GM18498 (cell line): ENCODE data around the gene GGN.

Experiments used
- ATAC-seq: cut with Tn5 transposase; IDR thresholded peaks from one replicate; pipeline ENCODE4 v1.9.1; 2021; ENCODE audit warnings: mild to moderate bottlenecking, moderate library complexity; ENCODE audit not compliant: unreplicated experiment

The GGN gene

GRCh38 chr19:38388349-38389100 lies 691 bp upstream of the GGN start, which contains the start of gene SPRED3:
Gene SPRED3, plus strand, starts transcription at chr19:38388697. Its CDS starts 1,606 bp downstream, at chr19:38390303.
- no peak for ATAC-seq

DNA sequence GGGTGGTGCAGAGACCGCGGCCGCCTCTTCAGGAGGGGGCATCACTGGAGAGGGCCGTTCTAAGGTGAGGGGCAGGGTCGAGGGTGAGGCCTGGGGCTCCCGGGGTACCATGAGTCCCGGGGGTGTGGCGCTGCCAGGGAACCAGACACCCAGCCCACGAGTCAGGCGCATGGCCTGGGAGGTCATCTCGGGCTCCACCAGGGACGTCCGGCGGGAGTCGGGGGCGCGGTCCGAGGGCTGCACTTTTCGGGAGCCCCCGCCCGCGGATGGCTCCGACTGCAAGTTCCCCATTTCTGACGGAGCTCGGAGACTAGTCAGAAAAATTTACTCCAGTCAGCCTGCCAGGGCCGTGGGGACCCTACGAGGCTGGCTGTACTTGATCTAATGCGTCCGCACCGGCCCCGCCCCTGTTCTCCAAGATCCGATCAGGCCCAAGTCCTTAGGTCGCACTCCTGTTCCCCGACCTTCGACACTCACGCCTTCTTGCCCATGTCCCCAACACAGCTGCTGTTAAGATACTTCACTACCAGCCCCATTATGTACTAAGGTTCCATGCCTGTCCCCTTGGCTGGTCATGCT lies 774 bp downstream of the GGN start:
- ATAC-seq = no peak

DNA sequence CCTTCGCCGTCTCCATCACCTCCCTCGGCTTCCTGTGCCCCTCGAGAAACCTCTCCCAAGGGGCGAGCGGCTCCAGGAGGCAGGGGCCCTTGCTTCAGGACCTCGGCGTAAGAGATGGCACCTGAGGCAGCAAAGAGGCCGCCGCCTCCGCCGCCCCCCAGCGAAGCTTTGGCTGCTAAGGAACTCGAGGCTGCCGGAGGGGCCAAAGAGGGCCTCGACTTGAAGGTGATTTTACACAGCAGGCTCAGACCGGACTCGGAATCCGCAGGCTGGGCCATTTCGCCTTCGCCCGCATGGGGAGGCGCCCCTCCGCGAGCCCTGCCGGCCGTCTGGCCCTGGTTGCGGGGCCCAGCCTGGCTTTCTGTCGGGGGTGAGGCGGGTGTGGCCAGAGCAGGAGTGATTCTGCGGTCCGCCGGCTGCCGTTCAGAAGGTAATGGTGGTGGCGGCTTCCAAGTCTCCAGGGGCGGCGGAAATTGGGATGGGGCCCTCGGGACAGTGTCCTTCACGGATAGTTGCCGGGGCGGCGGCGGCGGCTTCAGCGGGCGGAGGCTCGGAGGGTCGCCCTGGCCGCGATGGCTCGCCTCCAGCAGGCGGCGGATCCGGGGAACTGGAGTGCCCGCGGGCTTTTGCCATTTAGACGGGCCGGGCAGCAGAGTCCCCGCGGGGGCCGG lies 1.4 kb downstream of the GGN start:
- no peak for ATAC-seq

- no peak for ATAC-seq
Measured at GRCh38 chr19:38385804-38386257, 2.0 kb downstream of the GGN start.

DNA sequence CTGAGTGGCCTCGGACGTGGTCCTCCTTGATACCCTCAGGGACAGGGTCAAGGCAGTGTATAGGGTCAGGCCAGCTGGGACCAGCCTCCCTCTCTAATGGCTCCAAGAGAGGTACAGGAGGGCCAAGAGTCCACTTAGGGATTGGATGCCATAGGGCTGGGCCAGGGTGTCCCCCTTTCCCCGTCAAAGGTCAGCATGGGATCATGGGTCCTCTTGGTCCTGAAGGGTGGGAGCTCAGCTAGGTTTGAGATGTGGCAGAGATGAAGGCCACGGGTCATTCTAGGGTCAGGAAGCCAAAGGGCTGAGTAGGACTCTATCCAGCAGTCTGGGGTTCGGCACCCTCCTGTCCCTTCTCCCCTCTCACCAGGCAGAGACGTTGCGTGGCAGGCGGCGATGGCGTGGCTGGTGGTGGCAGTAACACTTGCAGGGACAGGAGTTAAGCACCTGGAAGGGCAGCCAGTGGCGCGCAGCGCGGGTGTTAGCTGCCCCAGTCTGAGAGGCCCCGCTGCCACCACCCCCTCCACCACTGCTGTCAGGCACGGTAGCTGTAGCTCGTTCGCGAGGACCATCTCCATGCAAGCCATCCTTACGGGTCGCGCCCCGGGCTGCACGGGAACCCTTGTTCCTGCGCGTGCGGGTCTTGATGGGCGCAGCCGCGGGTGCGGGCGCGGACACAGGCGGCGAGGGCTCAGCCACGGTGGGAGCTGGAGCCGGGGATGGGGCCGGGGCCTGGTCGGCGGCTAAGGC lies 2.6 kb downstream of the GGN start:
- ATAC-seq = no peak

GRCh38 chr19:38384209-38385027 lies 3.4 kb downstream of the GGN start:
- ATAC-seq = no peak

GRCh38 chr19:38383743-38384142 lies 4.1 kb downstream of the GGN start:
- no peak for ATAC-seq

DNA sequence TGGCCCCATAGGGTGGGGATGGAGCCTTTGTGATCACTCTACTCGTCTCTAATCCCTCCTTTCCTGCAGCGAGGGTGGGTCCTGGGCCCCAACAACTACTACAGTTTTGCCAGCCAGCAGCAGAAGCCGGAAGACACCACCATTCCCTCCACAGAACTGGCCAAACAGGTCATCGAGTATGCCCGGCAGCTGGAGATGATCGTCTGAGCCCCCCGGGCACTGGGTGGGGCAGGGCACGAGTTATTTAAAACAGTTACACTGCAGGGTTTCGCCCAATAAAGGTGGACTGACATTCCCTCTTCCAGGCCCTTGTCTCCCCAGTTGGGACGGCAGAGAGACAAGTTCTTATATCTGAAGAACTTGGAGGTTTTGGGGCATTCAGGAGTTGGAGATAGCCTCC lies 4.7 kb downstream of the GGN start:
- ATAC-seq = no peak

DNA sequence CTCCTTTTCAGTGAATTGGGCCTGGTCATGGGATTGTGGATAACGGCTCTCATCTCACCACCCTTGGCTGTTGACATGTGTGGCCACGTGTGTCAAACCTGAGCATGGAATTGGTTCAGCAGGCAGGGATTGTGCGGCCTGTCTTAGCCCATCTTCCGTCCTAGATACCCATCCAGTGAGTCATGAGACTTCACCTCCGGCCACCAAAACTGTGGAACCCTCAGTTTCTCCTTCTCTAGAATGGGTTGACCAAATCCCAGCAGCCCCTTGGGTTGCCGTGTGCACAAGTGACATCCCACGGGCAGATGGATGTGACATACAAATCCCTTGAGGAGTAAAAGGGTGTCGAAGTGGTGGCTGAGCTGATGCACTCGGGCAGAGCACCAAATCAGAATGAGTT lies 6.7 kb downstream of the GGN start:
- no peak for ATAC-seq

DNA sequence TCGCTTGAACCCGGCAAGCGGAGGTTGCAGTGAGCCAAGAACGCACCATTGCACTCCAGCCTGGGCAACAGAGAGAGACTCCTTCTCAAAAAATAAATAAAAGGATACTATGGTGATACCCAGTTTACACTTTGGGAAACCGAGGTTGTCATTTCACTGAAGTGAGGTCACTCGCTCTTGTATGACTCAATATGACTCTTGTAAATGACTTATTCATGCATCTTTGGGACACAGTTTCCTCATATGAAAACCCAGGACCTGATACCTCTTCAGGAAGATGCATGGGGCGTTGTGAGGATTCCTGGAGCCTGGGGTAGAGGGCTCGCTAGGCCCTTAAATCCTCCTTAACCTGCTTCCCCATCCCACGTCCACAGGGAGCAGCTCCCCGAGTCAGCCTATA lies 9.0 kb downstream of the GGN start:
- ATAC-seq = no peak

DNA sequence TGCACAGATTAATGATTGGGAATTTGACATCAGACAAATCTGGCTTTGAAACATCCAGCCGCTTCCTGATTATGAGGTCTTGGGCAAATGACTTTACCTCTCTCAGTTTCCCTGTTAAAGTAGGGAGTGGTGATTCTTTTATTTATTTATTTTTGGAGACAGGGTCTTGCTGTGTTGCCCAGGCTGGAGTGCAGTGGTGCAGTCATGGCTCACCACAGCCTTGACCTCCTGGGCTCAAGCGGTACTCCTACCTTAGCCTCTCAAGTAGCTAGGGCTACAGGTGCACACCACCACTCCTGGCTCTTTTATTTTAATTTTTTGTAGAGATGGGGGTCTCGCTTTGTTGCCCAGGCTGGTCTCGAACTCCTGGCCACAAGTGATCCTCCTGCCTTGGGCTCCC lies 10.8 kb downstream of the GGN start:
- ATAC-seq = no peak

DNA sequence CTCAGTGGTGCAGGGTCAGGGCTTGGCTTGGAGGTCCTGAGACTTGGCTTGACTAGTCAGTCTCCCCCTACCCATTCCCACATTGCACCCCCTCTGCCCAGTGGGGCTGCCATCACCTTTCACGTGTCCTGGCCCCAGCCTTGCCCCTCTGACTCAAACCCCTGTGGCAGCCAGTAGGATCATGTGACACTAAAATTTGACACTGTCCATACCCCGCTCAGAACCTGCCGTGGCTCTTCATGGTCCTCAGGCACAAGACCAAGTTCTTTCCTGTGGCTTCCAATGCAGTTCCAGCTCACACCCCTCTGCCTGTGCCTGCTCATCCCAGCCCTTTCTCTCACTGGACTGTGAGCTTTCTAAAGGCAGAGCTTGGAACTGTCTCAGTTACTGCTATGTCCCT lies 11.3 kb downstream of the GGN start:
- ATAC-seq = no peak

DNA sequence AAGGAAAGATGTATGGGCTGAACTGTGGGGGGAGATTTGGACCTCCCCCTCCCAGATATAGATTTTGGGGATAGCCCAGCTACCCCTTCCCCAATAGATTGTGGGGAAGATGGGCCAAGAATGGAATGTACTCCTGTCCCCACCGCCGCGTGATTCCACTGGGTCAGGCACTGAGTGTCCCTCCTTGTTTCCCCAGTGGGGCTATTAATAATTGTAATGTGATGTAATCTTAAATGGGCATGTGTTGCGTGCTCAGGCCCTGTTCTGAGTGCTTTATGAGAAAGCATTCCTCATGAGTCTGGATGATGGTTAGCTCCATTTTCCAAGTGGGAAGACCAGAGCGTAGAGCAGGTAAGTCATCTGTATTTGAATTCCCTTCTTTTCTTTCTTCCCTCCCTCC lies 12.1 kb downstream of the GGN start:
- no peak for ATAC-seq

DNA sequence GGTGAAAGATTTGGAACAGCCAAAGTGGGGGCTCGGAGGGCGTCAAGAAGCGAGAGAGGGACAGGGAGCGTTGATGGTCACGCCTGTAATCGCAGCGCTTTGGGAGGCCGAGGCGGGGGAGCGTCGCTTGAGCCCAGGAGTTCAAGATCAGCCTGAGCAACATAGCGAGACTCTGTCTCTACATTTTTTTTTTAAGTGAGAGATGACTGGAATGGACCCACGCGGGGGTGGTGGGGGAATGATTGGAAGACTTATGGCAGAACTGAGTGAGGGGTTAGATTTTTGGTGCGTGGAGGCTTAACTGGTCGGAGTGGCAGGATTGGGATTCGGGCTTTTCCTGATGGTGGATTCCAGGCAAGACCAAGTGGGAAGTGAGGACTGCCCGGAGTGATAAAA lies 12.7 kb downstream of the GGN start:
- peak; percentile 0 for ATAC-seq

DNA sequence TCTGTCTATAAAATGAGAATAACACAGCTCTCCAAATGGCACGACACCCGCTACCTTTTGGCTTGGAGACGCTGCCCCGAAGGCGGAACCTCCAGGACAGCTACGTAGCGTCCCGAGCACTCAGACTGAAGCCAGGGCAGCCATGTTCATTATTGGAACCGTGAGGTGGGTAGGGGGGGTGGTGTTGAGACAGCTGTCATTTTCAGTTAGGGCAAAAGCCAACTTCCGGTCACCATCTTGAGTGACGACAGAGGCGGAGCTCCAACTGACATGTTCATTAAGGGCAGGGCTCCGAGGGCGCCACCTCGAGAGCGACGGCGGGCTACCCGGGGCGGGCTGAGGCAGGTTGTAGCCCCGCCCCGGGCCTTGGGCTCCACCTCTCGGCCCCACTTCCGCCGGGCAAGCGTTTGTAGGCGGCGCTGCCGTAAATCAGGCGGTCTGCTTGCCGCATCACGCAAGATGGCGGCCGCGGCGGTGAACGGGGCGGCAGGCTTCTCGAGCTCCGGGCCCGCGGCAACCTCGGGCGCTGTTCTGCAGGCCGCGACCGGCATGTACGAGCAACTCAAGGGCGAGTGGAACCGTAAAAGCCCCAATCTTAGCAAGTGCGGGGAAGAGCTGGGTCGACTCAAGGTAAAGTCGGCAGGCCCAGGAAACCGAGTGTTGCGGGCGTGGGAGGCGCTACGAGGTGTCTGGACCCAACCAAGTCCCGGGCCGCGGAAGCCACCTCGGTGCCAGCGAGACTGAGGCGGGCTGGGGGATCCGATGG lies 13.3 kb downstream of the GGN start, which contains the start of gene PSMD8:
TSS of gene PSMD8 (plus strand) at position 240 of the 766 bp plus-strand sequence. CDS start at position 271, 31 bp downstream.
- ATAC-seq = peak; percentile 96

- ATAC-seq = no peak
Measured at GRCh38 chr19:38373907-38374331, 13.9 kb downstream of the GGN start.

DNA sequence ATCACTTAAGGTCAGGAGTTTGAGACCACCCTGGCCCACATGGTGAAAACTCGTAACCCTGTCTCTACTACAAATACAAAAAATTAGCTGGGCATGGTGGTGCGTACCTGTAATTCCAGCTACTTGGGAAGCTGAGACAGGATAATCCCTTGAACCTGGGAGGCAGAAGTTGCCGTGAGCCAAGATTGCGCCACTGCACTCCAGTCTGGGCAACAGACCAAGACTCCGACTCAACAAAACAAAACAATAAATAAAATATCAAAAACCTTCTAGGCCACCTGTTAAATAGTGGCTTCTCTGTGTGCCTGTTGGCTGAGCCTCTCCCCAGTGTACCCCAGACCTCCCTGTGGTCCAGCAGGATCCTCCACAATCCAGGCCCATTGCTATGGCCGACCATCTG lies 16.8 kb downstream of the GGN start:
- ATAC-seq = no peak

DNA sequence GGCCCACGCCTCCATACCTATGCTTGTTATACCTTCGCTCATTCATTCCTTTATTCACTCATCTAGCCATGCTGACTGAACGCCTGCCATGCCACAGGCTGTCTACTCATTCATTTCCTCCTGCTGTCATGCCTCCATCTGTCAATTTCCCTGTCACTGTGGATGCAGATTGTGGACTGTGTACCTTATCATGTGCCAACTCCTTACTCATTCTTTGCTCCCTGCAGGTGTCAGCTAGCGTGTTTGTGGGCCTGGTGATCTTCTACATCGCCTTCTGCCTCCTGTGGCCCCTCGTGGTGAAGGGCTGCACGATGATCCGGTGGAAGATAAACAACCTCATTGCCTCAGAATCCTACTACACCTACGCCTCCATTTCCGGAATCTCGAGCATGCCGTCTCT lies 17.5 kb downstream of the GGN start:
- ATAC-seq = no peak

DNA sequence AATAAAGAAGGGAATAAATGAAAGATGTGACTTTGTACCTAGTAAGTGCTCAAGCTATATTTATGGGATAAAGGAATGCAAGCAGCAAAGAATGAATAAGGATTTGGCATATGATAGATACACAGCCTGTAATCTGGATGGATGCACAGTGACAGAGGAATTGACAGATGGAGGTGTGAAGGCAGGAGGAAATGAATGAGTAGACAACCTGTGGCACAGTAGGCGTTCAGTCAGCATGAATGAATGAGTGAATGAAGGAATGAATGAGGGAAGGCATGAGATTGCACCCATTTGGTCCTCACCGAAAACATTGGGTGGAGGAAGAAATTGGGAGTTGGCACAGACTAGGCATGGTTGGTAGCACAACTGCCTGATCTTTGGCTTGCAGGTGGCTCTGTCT lies 18.2 kb downstream of the GGN start:
- ATAC-seq = no peak

DNA sequence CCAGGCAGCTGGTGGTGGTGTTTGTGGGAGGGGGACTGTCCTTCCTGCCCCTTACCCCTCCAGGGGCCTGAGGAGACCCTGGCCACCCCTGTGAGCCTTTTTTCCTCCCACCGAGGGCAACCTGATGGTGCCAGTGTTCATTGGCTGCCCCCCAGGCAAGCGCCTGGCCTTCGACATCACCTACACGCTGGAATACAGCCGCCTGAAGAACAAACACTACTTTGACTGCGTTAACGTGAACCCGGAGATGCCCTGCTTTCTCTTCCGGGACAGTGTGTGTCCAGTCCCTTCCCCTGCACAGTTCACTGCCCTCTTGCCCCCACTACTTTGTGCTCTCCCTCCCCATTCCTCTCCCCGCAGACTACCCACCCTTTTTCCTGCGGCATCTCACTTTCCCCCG lies 20.8 kb downstream of the GGN start:
- no peak for ATAC-seq
